ENCODE results near the gene RNF113A.
"Not testable (repeated sequence)": the region's sequence is repeated elsewhere in the genome, so short reads cannot be mapped to it uniquely, and the experiment has no call there.

RNF113A gene

DNA sequence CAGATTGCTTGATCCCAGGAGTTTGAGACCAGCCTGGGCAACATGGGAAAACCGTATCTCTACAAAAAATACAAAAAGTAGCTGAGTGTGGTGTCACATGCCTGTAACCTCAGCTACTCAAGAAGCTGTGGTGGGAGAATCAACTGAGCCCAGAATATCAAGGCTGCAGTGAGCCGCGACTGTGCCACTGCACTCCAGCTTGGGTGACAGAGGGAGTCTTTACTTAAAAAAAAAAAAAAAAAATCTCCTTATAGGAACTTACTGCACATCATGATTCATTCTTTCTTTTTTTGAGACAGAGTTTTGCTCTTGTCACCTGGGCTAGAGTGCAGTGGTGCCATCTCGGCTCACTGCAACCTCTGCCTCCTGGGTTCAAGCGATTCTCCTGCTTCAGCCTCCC is 43.1 kb downstream of the RNF113A start:
- DNase-seq, result no peak

DNA sequence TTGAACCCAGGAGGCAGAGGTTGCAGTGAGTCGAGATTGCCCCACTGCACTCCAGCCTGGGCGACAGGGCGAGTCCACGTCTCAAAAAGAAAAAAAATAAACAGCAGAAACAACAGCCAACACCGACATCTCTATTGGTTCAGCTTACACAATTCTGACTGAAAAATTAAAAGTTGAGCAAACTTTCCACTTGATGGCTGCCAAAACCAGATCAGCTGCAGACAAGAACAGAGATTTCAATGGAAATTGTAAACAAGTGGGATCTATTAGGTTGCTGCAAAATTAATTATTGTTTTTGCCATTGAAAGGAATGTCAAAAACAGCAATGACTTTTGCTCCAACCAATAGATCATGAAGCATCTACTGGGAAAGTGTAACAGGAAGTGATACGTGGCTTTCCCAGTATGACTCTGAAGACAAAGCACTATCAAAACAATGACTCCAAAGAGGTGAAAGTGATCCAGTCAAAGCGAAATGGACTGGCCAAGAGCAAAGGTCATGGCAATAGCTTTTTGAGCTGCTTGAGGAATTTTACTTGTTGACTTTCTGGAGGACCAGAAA is 45.1 kb downstream of the RNF113A start:
- DNase-seq, result no peak

DNA sequence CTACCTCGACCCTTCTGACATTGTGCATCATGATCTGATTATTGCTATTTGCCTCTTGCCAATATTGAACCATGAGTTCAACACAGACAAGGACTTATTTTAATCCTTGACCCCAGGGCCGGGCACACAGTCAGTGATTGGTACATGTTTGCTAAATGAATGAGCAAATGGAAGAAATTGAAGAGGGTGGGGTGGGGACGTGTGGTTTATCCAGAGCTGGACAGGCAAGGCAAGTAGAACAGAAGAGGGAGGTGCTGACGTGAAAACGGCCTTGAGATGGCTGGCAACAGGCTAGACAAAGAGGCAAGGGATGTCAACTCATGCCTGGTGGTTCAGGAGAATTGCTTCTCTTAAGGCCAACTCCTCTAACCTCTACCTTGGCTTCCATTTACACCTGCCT is 47.3 kb downstream of the RNF113A start:
- not testable (repeated sequence) for DNase-seq

DNA sequence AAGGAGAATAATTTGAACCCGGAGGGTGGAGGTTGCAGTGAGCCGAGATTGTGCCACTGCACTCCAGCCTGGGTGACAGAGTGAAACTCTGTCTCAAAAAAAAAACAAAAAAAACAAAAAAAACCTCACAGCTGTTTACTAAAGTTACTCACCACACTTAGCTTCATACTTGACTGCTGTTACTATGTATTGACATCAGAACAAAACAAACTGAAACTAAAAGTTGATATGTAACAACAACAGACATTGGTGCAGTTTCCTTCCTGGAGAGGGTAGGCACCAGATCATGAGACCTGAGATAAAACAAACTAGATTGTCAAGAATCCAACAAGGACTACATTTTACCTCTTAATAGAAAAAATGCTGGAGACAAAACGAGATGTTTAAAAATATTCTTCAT is 49.8 kb downstream of the RNF113A start:
- not testable (repeated sequence) for DNase-seq

Measured in NCI-H510A treated with DMSO at 0.1 percent for 48 hours (cell line).